Renal pelvis (tissue), 4 donors: ENCODE results near the gene TGFBR3. TPM values are rescaled to one million over a fixed set of nuclear protein-coding genes. Genes with fewer than 3 reads are reported as not detected.
A peak's percentile ranks its signal among the peaks of the same experiment; 100 is the strongest.
"Not testable (repeated sequence)": the region's sequence is repeated elsewhere in the genome, so short reads cannot be mapped to it uniquely, and the experiment has no call there.

Experiments used
- DNase-seq: peaks from one replicate; pipeline ENCODE4 v3.0.0-alpha.2; 2013
- polyA plus RNA-seq, 3 donors: library from polyadenylated mRNA; unstranded; fragments of 120-200 nt; gene quantifications; one replicate each; pipeline ENCODE4 v1.2.1, GENCODE V29; 2013; ENCODE audit not compliant: insufficient read length in 3 of 3

The TGFBR3 gene
- polyA plus RNA-seq, 3 donors: 95.6 to 116 (median 110) TPM

DNA sequence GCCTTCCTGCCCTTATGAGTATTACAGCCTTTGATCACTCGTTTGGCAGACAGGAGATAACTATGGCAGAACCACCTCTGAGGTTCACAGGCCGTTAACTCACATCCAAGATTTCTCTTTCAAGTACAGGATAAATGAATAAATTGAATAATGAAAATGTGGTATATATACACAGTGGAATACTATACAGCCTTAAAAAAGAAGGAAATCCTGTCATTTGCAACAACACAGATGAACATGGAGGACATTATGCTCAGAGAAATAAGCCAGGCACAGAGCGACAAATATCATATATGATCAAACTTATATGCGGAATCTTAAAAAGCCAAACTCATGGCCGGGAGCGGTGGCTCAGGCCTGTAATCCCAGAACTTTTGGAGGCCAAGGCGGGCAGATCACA, 32.6 kb downstream of the TGFBR3 start:
- no peak for DNase-seq

DNA sequence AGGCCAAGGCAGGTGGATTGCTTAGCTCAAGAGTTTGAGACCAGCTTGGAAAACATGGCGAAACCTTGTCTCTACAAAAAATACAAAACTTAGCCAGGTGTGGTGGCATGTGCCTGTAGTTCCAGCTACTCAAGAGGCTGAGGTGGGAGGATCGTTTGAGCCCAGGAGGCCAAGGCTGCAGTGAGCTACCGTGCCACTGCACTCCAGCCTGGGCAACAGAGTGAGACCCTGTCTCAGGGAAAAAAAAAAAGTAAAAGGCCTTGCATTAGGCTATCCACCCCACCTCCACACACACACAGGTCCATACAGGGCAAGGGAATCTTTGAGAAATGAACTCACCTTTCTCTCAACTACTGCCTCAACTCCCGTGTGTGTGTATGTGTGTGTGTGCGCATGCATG, 33.9 kb downstream of the TGFBR3 start:
- not testable (repeated sequence) for DNase-seq

DNA sequence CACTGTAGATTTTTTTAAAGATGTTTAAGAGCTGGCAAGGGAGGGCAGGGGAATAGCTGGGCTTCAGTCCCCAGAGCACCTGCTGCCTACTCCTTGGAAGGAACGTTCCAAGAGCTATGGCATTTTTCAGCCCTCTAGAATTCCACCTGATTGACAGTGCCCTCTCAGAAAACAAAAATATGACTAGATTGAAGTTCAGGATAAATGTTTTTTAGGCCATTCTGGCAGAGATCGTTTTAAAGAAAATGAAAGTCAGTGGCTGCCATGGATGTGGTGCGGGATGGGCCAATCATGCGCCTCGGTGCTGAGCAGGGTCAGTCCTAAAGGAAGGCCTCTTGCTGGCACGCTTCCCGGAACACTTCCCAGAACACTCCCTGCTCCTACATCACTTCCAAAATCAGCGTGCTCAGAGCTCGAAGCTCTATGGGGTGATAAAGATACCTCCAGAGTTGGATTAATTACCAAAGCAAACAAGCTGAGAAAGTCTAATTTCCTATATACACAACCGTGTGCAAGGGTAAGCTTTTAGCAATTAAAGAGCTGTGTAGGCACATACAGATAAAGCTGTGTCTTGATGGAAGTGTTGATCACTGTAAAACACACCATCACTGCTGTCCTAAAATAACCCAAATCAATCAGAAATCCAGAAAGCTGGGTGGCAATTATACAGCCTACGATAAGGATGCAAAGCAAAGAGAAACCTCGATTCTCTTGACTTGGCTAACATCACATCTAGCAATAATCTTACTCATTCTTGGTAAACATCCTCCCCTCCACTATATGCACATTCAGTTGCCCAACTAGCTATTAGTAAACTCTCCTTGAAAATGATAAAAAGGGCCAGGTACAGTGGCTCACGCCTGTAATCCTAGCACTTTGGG, 34.6 kb downstream of the TGFBR3 start:
- peak; percentile 79 for DNase-seq

DNA sequence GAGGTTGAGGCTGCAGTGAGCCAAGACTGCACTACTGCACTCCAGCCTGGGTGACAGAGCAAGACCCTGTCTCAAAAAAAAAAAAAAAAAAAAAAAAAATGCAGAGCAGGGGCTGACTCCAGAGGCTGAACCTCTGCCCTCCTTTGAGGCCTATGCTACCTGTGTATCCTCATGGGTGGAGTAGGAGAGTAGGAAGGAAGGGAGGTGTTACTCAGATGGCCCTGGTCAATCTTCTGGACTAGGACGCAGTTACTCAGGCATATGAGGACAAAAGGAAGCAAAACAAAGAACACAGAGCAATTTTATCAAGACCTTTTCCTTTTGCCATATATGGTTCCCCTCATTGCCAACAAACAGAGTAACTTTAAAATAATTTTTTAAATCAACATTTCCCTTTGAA, 35.2 kb downstream of the TGFBR3 start:
- DNase-seq: no peak

DNA sequence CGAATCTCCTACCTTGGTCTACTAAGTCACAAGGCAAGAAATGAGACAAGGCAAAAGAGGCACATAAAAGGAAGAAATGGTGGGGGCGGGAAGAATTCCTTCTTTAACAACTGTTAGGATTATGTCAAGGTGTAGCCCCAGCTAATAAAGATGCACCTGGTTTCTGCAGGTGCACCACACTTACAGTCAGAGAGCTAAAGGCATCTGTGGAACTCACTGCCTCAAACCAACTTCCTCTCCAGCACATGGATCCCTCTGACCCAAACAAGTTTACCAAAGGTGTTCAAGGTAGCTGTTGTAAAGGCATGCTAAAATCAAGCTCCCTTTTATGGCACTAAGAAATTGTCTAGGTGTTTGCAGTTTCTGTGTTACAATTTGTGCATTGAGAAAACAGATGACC, 38.1 kb downstream of the TGFBR3 start:
- no peak for DNase-seq

DNA sequence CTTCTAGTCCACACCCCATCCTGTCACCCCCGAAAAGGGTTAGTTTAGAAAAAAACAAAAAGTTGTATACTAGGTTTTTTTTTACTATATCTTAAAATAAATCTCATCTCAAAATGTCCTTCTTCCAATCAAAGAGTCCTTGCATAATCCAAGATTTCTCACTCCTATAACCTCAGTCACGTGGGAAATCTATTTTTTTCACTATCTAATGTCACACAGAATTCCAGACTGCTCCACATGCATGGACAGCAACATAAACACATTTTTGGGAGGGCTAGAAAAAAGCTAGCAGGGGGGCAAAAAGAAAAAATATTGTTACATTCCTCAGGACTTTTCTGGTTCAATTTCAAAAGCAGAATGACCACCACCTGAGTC, 39.3 kb downstream of the TGFBR3 start:
- no peak for DNase-seq

DNA sequence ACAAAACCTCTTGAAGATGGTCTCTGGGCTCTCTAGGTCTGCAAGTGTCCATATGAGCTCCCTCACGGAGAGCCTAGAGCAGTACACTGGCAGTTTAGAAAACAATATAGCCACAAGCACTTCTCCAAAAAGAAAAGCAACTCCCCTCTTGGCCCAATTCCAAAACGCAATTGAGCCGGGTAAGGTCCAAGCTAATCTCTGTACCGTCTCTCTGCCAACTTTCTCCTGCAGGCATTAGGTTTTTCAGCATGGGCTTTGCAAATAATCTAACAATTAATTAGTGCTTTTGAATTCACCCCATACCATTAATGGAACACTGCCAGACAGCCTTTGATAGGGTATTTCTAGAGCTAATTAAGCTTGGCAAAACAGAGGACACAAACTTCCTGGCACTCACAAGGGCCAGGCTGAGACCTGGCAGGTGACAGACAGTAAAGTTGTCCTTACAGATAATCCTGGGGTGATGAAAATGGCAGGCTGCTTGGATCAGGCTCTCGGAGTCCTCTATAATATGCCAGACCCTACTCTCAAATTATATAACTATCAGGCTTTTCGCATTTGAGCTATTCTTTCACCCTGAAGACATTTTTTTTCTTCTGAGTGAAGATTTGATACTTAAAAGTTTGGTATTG, 39.8 kb downstream of the TGFBR3 start:
- DNase-seq: peak; percentile 79

DNA sequence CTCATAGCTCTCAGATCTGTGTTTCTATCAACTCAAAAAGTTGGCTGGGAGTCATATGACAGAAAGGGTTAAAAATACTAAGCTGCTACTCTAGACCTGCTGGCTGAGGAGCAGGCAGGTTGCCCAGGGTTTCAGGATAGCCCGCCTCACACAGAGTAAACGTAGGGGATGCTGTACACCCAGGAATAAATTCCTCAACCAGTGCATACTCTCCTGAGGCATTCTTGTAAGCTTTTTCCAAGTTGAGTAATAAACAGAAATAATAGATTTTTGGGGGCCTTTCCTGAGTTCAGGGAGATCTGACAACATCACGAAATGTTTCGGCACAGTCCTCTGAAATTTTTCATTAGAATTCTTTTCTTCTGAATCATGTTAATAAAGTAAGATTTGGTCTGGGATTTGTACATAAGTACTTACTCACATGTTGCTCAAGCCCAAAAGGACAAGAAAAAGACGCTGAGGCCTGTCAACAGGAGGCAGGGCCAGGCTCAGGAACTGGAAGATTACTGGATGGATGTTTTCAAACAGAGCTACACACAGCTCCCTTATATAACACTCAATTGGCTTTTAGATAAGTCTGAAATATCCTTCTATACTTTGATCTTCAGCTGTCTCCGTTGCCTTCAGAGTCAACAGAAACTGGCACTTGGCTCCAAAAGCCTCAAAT, 41.0 kb downstream of the TGFBR3 start:
- no peak for DNase-seq

DNA sequence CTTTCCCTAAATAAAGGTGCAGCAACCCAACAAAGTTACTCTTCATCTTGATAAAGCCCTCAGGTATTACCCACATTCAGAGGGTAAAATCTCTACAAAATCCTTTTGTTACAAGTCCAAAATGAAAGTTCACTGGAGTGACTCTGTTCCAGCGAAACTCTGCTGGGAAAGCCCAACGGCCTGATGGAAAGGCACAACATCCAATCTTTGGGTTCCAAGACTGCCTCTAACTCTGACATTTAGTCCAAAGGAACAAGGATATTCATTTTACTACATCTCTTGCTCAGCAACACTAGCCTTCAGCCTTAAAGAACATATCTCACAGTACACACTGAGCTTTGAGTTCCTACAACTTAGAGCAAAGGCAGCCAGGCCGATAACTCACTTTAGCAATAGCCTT, 42.1 kb downstream of the TGFBR3 start:
- DNase-seq: no peak

DNA sequence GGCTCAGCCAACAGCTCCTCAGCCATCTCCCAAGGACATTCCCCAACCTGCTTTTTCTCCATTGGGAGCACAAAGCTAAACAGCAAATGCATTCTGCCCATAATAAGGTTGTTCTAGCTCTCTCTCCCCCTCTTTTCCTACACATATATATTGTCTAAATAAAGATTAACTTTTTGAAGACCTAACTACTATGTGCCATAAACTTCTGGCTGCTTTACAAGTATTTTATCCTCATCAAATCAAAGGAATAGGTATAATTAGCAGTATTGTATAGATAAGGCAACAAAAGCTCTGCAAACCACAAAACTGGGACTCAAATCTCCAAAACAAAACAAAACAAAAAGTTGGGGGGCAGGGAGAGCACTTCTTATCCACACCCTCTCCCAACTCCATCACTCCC, 43.4 kb downstream of the TGFBR3 start:
- no peak for DNase-seq

DNA sequence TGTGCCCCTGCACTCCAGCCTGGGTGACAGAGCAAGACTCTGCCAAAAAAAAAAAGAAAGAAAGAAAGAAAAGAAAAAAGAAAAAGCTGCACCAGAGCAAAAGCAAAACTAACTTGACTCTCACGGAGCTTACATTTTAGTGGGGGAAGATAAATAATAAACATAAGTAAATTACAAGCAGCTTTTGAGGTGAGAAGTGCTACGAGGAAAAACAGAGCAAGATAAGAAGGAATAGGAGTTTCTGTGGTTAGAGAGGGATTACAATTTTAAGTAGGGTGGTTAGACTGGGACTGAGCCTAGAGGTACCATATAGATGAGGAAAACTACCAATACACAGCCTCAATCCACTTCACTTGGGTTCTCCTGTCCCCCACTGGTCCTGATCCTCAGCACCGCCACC, 43.9 kb downstream of the TGFBR3 start:
- no peak for DNase-seq

DNA sequence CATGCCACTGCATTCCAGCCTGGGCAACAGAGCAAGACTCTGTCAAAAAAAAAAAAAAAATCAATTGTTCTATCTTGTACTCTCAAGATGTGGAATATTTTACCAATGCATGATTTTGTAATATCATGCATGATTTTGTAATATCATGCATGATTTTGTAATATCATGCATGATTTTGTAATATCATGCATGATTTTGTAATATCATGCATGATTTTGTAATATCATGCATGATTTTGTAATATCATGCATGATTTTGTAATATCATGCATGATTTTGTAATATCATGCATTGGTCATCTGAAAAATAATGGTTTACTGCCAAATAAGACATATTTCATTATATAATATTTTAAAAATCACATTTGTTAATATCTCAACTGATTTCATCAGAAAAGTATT, 45.7 kb downstream of the TGFBR3 start:
- DNase-seq: not testable (repeated sequence)

DNA sequence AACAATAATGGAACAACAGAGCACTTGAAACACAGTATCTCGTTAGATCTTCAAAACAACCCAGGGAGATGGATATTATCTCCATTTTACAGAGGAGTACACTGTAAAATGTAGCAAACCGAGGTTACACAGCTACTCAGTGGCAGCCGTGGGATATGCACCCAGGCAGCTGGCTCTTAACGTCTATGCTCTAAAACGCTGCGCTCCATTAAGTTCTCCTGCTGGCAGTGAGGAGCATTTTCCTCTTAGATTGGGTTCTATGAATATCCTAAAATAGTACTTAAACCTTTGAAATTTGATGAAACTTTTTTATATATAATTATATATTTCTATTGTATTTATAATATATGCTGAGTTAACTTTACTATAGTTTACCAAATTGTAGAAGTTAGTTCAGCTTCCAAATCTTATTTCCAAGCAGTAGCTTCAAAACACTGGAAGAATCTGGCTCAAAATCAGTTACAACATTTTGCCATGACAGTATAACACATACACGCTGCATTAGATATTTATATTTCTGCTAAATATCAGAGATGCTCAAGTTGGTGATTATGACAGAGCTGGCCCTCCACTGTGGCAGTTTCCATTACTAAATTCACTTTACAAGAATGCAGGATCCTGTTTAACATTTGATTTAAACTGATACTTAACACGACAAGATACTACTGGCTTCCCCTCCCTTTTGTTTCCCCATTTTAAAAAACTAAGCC, 49.5 kb downstream of the TGFBR3 start:
- DNase-seq: no peak

DNA sequence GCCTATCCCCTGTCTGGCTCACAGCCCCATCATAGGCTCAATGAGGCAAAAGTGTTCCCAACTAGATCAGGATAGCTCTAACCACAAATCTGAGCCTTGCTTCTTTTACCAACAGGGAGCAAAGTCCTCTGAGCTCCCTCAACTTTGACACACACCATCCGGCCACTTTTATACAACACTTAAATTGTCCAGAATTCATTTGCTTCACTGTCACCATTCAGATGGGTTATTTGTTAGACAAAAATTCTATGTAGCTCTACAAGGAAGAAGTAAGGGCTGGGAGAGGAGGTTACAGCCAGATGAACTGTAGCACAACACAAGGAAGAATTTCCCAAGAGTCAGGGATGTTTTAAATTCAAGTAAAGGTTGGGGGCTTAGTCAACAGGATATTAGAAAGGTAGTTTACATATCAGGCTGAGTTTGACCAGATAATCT, 50.8 kb downstream of the TGFBR3 start:
- DNase-seq: no peak

DNA sequence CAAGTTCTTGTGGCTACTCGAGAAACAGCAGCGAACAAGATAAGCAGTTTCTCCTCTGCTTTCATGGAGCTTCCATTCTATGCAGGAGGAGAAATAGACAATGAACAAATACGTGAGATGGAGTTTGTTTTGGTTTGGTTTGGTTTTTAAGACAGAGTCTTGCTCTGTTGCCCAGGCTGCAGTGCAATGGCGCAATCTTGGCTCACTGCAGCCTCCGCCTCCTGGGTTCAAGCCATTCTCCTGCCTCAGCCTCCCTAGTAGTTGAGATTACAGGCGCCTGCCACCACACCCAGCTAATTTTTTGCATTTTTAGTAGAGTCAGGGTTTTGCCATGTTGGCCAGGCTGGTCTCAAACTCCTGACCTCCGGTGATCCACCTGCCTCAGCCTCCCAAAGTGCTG, 51.4 kb downstream of the TGFBR3 start:
- DNase-seq: not testable (repeated sequence)

DNA sequence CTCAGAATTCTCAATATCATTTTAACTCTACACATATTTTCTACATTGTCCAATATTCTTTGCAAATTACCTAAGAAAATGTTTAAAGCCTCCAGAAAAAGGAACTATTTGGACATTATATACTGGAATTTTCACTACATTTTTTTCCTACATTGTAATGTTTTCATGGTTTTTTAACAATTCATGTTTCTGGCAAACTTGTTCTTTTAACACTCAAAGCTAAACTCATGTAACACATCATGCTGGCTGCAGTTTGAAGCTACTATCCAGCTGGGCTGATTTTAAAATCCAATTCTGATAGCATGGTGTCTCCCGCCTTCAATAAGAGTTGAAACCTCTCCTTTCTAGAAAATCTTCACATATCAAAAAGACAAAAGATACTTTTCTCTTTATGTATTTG, 52.0 kb downstream of the TGFBR3 start:
- DNase-seq: no peak

DNA sequence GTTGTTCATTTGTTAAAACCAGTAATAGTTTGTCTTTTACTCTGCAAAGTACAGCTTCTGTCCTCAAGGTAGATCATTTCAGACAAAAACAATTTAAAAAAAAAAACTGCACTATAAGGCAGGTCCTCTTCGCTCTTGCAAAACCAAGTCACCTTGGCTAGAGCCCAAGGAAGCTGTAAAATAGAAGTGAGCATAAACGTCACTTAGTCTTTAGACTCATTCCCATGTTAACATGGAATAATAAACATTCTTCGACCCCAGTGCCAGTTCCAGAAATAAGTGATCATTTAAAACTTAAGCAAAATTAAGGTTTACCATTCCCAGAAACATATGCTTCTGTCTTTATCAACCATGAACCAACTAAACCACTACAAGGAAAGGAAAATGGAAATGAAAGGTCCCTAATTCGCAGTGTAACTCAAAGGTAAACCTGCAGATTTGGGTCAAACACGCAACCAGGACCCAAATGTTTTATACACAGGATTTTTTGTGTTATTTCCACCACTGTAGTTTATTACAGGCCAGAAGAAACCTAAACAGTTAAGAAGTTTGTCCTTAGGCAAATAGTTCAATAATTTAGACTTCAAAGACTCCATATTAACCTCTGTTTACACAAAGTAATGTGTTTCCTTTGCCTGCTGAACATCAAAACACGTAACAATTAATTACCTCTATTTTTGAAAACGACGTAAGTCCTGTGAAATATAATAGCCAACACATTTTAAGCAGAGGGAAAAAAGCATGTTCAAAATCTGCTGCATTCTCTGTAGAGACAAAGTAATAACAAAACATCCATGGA, 54.6 kb downstream of the TGFBR3 start:
- no peak for DNase-seq

DNA sequence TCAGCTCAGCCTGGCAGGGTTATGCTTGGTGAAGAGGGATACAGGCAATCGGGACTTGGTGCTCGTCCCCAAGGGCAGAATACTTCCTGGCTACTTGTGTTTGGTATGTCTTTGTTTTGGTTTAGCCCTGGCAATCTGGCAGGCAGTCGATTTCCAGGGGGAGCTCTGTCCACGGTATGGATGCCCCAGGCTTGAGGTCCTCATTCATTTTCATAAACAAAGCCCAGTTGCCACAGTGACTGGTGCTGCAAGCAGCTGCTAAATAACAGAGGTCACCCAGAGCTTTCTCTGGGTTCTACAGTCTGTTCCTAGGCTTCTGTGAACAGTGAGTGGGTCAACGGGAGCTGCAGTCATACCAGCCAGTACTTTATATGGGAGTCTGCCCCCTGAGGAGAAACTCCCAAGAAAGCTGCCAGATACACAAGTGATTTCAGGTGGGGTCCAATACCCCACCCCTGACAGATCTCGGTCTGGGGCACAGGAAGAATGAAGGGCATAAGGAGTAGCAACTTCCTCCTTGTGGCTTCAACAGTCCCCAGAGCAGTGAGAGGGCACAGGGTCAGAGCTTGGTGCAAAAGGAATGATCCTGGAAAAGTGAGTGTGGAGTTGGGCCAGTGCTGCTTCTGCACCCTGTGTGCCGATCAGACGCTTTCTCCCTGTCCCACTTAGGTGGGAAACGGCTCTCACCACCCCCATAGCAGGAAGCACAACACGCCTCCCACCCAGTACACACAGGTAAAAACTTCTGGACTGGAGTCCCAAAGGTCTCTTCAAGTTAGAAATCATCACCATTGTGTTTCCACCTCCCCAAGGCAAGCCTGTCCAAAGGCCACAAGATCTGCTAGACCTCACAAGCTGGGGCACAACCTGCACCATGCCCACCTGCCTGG, 55.5 kb downstream of the TGFBR3 start:
- DNase-seq: no peak

DNA sequence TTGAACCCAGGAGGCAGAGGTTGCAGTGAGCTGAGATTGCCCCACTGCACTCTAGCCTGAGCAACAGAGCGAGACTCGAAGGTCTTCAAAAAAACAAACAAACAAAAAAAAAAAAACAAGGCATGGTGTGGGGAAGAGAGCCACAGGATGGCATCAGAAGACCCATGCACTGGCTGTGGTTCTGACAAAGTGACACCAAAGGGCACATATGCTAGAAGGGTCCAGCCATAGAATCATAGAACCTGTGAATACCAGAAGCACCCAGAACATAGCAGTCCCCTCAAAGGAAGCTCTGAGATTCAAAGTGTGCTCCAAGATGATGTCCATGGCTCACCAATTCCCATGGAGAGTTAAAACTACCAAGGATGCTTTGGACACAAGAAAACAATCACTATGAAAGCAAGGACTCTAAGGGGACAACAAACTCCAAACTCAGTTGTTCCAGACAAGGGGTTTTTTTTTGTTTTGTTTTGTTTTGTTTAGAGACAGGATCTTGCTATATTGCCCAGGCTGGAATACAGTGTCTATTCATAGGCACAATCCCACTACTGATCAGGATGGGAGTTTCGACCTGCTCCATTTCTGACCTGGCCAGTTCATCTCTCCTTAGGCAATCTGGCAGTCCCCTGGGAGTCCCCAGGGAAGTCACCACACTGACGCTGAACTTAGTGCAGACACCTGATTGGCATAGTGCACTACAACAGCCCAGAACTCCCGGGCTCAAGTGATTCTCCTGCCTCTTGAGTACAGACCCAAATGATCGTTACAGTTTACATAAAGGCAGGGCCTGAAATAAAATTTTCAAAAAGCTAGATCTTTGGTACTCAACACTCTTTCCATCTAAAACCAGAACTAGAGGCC, 56.4 kb downstream of the TGFBR3 start:
- no peak for DNase-seq
